HG03575 (cell line): ENCODE data around the gene YTHDF2.
"Not testable (repeated sequence)": the region's sequence is repeated elsewhere in the genome, so short reads cannot be mapped to it uniquely, and the experiment has no call there.

Source experiments
- ATAC-seq: cut with Tn5 transposase; IDR thresholded peaks from one replicate; pipeline ENCODE4 v1.9.1; 2021; ENCODE audit not compliant: unreplicated experiment, insufficient number of reproducible peaks, low FRiP score; ENCODE audit errors: extremely low read depth

YTHDF2 gene

GRCh38 chr1:28736450-28737306 is at the start of gene YTHDF2:
YTHDF2 (plus strand) TSS chr1:28736940; CDS start chr1:28737121, 181 bp downstream.
- ATAC-seq: no peak

- not testable (repeated sequence) for ATAC-seq
Measured at GRCh38 chr1:28691627-28692026, 45.1 kb upstream of the YTHDF2 start.

GRCh38 chr1:28703629-28704028 is 33.1 kb upstream of the YTHDF2 start:
- ATAC-seq: no peak

GRCh38 chr1:28716336-28716735 is 20.4 kb upstream of the YTHDF2 start:
- no peak for ATAC-seq

- no peak for ATAC-seq
Measured at GRCh38 chr1:28718166-28718565, 18.6 kb upstream of the YTHDF2 start.

- ATAC-seq: no peak
Measured at GRCh38 chr1:28718586-28719331, 18.0 kb upstream of the YTHDF2 start.

GRCh38 chr1:28719332-28719619 is 17.5 kb upstream of the YTHDF2 start:
- ATAC-seq: no peak

- no peak for ATAC-seq
Measured at GRCh38 chr1:28720376-28720775, 16.4 kb upstream of the YTHDF2 start.

GRCh38 chr1:28721927-28722326 is 14.8 kb upstream of the YTHDF2 start:
- not testable (repeated sequence) for ATAC-seq

- not testable (repeated sequence) for ATAC-seq
Measured at GRCh38 chr1:28725365-28725764, 11.4 kb upstream of the YTHDF2 start.

GRCh38 chr1:28735961-28736449 is 735 bp upstream of the YTHDF2 start:
- ATAC-seq: no peak

GRCh38 chr1:28737307-28738132 is 780 bp downstream of the YTHDF2 start:
- no peak for ATAC-seq

- ATAC-seq: no peak
Measured at GRCh38 chr1:28740118-28740517, 3.4 kb downstream of the YTHDF2 start.

- ATAC-seq: no peak
Measured at GRCh38 chr1:28744184-28744583, 7.4 kb downstream of the YTHDF2 start.

GRCh38 chr1:28745653-28746173 is 9.0 kb downstream of the YTHDF2 start:
- ATAC-seq: no peak

- ATAC-seq: no peak
Measured at GRCh38 chr1:28750330-28750729, 13.6 kb downstream of the YTHDF2 start.

GRCh38 chr1:28750771-28751294 is 14.1 kb downstream of the YTHDF2 start:
- ATAC-seq: not testable (repeated sequence)

- no peak for ATAC-seq
Measured at GRCh38 chr1:28751315-28752060, 14.7 kb downstream of the YTHDF2 start.
